Heart left ventricle (tissue), 13 donors: Measurements from ENCODE around the gene OCLN.

ENCODE experiments used
- CTCF ChIP-seq, 12 donors: fragments of 200-600 bp; sonication (generic) in 4 of 12; IDR thresholded peaks; one replicate each; pipeline versions ENCODE4 v1.5.0 to v1.8.0; 2018 to 2022; ENCODE audit warnings: antibody characterized with exemption in 12 of 12, mild to moderate bottlenecking in 5 of 12
- POLR2A ChIP-seq, 2 donors: fragments of 450-650 bp; IDR thresholded peaks; one replicate each; pipeline ENCODE4 v1.6.1; 2017; ENCODE audit warnings: antibody characterized with exemption in 2 of 2, mild to moderate bottlenecking in 2 of 2, moderate library complexity in 2 of 2
- donor health status: ischemic (EF 13 %, LVEDD 7.1; RV severe dilation, severe dysfunction).
- donor health status: DM: no; HTN: yes; CAD: no.
- donor health status: DM: no; HTN: no; CAD: no.
- donor health status: ischemic (EF 25% LVEDD 6.9; RV normal size, moderate dysfunction).
- donor health status: ischemic (EF 25% LVEDD 5.7; RV mildly dilated, moderate dysfunction).
- donor health status: ischemic (EF 35%, LVEDD 5.7; RV mildly dilated, moderate dysfunction).
- donor health status: nonischemic (EF 11% LVEDD 7.7; RV severe dilation, severe dysfunction).
- donor health status: DM: yes; HTN: yes; CAD: no.
- donor health status: PGD.
- donor health status: ischemic (EF 29% LVEDD 5.4; RV normal size, mild dysfunction).
- donor health status: nonischemic (EF 23%, LVEDD 6.1; RV moderate dilation, normal function).

GRCh38 chr5:69491838-69492390 is 676 bp upstream of the OCLN start:
- no peak for TF ChIP-seq POLR2A (IDR thresholded peaks at IDR 0.05)
- no peak for TF ChIP-seq CTCF (IDR thresholded peaks at IDR 0.05)
